Subcutaneous abdominal adipose tissue (tissue), 5 donors: ENCODE data around the gene SLC47A2.

Experiments
- H3K27ac ChIP-seq: one replicate; pipeline ENCODE4 v1.7.0; 2013; ENCODE audit warnings: low read depth, mild to moderate bottlenecking, inconsistent platforms, low read length, moderate library complexity
- H3K27me3 ChIP-seq, 5 donors: one replicate each; pipeline ENCODE4 v1.7.0; 2013; ENCODE audit warnings: low read length in 5 of 5, inconsistent platforms in 1 of 5; ENCODE audit not compliant: control insufficient read depth in 5 of 5, insufficient read depth in 4 of 5
- H3K36me3 ChIP-seq, 5 donors: one replicate each; pipeline ENCODE4 v1.7.0; 2013; ENCODE audit warnings: low read length in 5 of 5; ENCODE audit not compliant: control insufficient read depth in 5 of 5, insufficient read depth in 5 of 5
- H3K4me1 ChIP-seq, 5 donors: one replicate each; pipeline ENCODE4 v1.7.0; 2013; ENCODE audit warnings: low read length in 5 of 5, mild to moderate bottlenecking in 3 of 5, moderate library complexity in 1 of 5; ENCODE audit not compliant: control insufficient read depth in 5 of 5, insufficient read depth in 5 of 5
- H3K4me3 ChIP-seq, 5 donors: one replicate each; pipeline ENCODE4 v1.7.0; 2013; ENCODE audit warnings: low read length in 5 of 5, low read depth in 1 of 5
- H3K9ac ChIP-seq, 5 donors: one replicate each; pipeline ENCODE4 v1.7.0; 2013; ENCODE audit warnings: low read length in 5 of 5, mild to moderate bottlenecking in 4 of 5, moderate library complexity in 3 of 5
- H3K9me3 ChIP-seq, 5 donors: one replicate each; pipeline ENCODE4 v1.7.0; 2013; ENCODE audit warnings: low read length in 5 of 5; ENCODE audit not compliant: control insufficient read depth in 5 of 5
- donor health status: healthy.
- donor health status: healthy.
- donor health status: healthy.
- donor health status: healthy.
- donor health status: healthy.

SLC47A2 gene

DNA sequence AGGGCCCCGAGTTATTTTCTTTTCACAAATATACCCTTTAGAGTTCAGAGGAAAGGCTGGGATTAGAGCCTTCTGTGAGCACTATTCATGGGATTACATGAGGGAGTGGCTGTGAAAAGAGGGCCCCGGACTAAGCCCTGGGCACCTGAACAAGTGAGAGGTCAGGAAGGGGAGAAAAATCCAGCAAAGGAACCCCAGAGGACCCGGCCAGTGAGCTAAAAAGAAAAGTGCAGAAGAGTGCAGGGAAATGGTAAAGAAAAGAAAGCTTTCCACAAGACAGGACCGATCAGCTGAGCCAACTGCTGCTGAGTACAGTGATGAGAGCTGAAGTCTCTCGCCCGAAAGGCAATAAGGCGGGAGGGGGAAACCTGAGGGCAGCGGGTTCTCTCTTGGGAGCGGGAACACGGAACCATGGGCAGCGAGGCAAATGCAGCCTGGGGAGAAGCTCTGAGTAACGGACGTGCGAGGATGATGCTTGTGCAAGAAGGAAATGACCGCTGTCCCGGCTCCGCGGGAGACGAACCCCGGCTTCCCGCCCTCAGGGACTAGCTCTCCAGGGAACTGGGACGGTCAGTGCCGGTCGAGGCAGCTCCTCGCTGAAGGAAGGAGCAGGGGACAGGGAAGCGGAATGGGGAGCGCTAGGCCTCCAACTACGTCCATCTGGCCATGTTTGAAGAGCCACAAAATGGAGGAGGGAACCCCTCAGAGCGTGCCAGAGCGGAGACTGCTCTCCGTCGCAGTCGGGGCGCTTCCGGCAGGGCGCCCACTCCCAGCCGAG is 68.5 kb downstream of the SLC47A2 start:
- Histone ChIP-seq H3K9me3 (no peaks in the 10 kb centered on the region), H3K36me3 (peaks cover 0 to 2% (median under 1%) of the 10 kb centered on the region in 5 donors), H3K9ac (peak overlapping the region; percentile 68 to 91 (median 85)), H3K4me1 (peaks cover 16 to 89% (median 74%) of the 10 kb centered on the region in 5 donors), H3K4me3 (peak overlapping the region; percentile 80 to 95 (median 84)), H3K27me3 (no peaks in the 10 kb centered on the region), H3K27ac (peak overlapping the region; percentile 100)

- Histone ChIP-seq H3K36me3 (no peaks in the 10 kb centered on the region), H3K9me3 (no peaks in the 10 kb centered on the region), H3K27ac (peak overlapping the region; percentile 100), H3K9ac (peak overlapping the region; percentile 31 to 91 (median 85)), H3K4me1 (peaks cover 14 to 80% (median 67%) of the 10 kb centered on the region in 5 donors), H3K27me3 (no peaks in the 10 kb centered on the region), H3K4me3 (peak overlapping the region in 4 of 5 donors; percentile 80 to 95 (median 89))
These were observed 69.3 kb downstream of the SLC47A2 start for GRCh38 chr17:19646788-19647696.

GRCh38 chr17:19645734-19646201 is 70.6 kb downstream of the SLC47A2 start:
- no peak overlapping the region for H3K9ac ChIP-seq

GRCh38 chr17:19644493-19645210 is 71.7 kb downstream of the SLC47A2 start:
- H3K9ac ChIP-seq = no peak overlapping the region
- H3K9me3 ChIP-seq = no peaks in the 10 kb centered on the region
- peak overlapping the region; percentile 100 for H3K27ac ChIP-seq
- H3K4me1 ChIP-seq = peaks cover 10 to 56% (median 43%) of the 10 kb centered on the region in 5 donors
- no peaks in the 10 kb centered on the region for H3K36me3 ChIP-seq
- peak overlapping the region in 1 of 5 donors; percentile 18 for H3K4me3 ChIP-seq
- H3K27me3 ChIP-seq = no peaks in the 10 kb centered on the region

More at GRCh38 chr17:19645734-19646201, 70.6 kb downstream of the SLC47A2 start:
- Histone ChIP-seq H3K36me3 (no peaks in the 10 kb centered on the region), H3K27me3 (no peaks in the 10 kb centered on the region), H3K9me3 (no peaks in the 10 kb centered on the region), H3K27ac (peak overlapping the region; percentile 100), H3K4me1 (peaks cover 10 to 68% (median 54%) of the 10 kb centered on the region in 5 donors), H3K4me3 (no peak overlapping the region)

DNA sequence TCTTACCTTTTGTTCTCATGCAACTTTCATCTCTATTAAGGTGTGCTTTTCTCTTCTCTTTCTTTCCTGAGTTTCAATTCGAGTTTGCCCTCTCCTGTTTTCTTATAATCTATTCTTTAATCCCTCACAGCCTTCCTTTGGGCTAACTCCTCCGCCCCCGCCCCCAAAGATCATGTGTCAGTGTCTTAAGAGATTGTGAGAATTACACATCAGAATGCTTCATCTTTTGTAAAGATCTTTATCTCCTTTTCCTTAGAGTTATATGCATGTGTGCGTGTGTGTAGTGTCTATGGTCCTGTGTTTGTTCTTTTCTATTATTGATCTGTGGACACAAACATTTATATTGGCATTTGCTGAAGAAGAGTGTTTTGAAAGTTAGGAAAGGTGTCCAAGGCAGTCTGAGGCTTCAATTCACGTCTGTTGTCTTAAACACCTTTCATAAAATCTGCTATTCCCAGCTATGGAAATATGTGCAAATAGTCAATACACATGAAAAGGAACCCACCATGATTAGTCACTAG is 74.0 kb downstream of the SLC47A2 start:
- H3K27me3 ChIP-seq = no peaks in the 10 kb centered on the region
- no peak overlapping the region for H3K9ac ChIP-seq
- H3K4me3 ChIP-seq = no peak overlapping the region
- H3K27ac ChIP-seq = no peak overlapping the region
- no peaks in the 10 kb centered on the region for H3K9me3 ChIP-seq
- H3K4me1 ChIP-seq = peaks cover 2 to 36% (median 23%) of the 10 kb centered on the region in 5 donors
- no peaks in the 10 kb centered on the region for H3K36me3 ChIP-seq

GRCh38 chr17:19641687-19642372 is 74.6 kb downstream of the SLC47A2 start:
- H3K36me3 ChIP-seq = no peaks in the 10 kb centered on the region
- H3K9ac ChIP-seq = no peak overlapping the region
- peaks cover 0 to 30% (median 17%) of the 10 kb centered on the region in 5 donors for H3K4me1 ChIP-seq
- H3K27ac ChIP-seq = no peak overlapping the region
- no peaks in the 10 kb centered on the region for H3K9me3 ChIP-seq
- no peaks in the 10 kb centered on the region for H3K27me3 ChIP-seq
- H3K4me3 ChIP-seq = no peak overlapping the region

GRCh38 chr17:19631905-19632304 is 84.5 kb downstream of the SLC47A2 start:
- Histone ChIP-seq H3K9ac (no peak overlapping the region), H3K36me3 (no peaks in the 10 kb centered on the region), H3K27me3 (no peaks in the 10 kb centered on the region), H3K4me1 (peaks cover 0 to 4% (median 0%) of the 10 kb centered on the region in 5 donors), H3K4me3 (no peak overlapping the region), H3K9me3 (no peaks in the 10 kb centered on the region), H3K27ac (no peak overlapping the region)

- no peak overlapping the region for H3K9ac ChIP-seq
- H3K27me3 ChIP-seq = no peaks in the 10 kb centered on the region
- no peaks in the 10 kb centered on the region for H3K9me3 ChIP-seq
- peaks cover 0 to 4% (median 0%) of the 10 kb centered on the region in 5 donors for H3K4me1 ChIP-seq
- H3K27ac ChIP-seq = no peak overlapping the region
- H3K36me3 ChIP-seq = no peaks in the 10 kb centered on the region
- no peak overlapping the region for H3K4me3 ChIP-seq
These were observed 85.7 kb downstream of the SLC47A2 start for GRCh38 chr17:19630661-19631060.

DNA sequence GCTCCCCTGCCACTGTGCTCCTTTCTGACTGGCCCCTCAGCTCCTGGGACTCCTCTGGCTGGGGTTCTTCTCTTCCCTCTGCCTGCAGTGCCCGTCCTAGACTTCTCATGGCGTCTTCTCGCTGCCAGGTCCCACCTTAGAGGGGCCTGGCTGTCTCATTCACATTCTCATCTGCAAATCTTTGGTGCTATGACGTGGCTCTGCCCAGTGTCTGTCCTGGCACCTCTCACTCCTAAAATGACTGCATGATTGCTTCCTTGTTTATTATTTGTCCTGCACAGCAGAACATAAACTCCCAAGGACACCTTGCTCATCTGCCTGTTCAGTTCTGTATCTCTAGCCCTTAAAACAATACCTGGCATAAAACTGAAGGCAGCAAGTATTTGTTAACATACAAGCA is 86.3 kb downstream of the SLC47A2 start:
- Histone ChIP-seq H3K9me3 (no peaks in the 10 kb centered on the region), H3K27me3 (no peaks in the 10 kb centered on the region), H3K9ac (no peak overlapping the region), H3K4me1 (peaks cover 0 to 1% (median 0%) of the 10 kb centered on the region in 5 donors), H3K36me3 (no peaks in the 10 kb centered on the region), H3K27ac (no peak overlapping the region), H3K4me3 (no peak overlapping the region)
